ENCODE results near the gene TACSTD2.

DNA sequence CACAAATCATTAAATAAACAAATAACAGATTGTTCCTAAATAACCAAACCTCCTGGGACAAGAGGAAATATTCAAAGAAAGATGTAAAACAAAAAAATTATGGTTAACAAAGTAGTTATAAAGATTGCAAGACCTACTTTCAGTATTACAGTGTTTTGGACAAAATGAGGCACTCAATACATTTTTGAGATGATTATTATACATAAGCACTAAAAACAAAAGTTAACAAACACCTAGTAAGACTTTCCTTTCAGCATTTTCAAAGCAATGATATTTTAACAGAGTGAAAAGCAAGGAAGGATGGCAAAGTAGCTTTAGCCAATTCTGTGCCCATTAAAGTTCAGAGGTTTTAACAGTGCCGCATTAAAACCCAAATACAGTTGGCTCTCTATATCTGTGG is 47.8 kb downstream of the TACSTD2 start:
- TF ChIP-seq TAF1 (IDR thresholded peaks at IDR 0.05; ENCODE audit: low read depth) (no peak), SMC3 (conservative IDR thresholded peaks at IDR 0.05; ENCODE audit: poor library complexity) (no peak), POLR2AphosphoS5 (IDR thresholded peaks at IDR 0.05) (no peak), EP300 (conservative IDR thresholded peaks at IDR 0.05; ENCODE audit: poor library complexity, severe bottlenecking) (no peak), RAD21 (conservative IDR thresholded peaks at IDR 0.05) (no peak), EZH2 (IDR thresholded peaks at IDR 0.05; ENCODE audit: borderline replicate concordance, insufficient read depth, low read length, poor library complexity, severe bottlenecking) (no peak), MXI1 (conservative IDR thresholded peaks at IDR 0.05; ENCODE audit: poor library complexity, severe bottlenecking) (no peak)
- TF ChIP-seq, protein P1, sequence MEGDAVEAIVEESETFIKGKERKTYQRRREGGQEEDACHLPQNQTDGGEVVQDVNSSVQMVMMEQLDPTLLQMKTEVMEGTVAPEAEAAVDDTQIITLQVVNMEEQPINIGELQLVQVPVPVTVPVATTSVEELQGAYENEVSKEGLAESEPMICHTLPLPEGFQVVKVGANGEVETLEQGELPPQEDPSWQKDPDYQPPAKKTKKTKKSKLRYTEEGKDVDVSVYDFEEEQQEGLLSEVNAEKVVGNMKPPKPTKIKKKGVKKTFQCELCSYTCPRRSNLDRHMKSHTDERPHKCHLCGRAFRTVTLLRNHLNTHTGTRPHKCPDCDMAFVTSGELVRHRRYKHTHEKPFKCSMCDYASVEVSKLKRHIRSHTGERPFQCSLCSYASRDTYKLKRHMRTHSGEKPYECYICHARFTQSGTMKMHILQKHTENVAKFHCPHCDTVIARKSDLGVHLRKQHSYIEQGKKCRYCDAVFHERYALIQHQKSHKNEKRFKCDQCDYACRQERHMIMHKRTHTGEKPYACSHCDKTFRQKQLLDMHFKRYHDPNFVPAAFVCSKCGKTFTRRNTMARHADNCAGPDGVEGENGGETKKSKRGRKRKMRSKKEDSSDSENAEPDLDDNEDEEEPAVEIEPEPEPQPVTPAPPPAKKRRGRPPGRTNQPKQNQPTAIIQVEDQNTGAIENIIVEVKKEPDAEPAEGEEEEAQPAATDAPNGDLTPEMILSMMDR (IDR thresholded peaks at IDR 0.05; ENCODE audit: poor library complexity, severe bottlenecking): no peak
- TF ChIP-seq, protein P2, sequence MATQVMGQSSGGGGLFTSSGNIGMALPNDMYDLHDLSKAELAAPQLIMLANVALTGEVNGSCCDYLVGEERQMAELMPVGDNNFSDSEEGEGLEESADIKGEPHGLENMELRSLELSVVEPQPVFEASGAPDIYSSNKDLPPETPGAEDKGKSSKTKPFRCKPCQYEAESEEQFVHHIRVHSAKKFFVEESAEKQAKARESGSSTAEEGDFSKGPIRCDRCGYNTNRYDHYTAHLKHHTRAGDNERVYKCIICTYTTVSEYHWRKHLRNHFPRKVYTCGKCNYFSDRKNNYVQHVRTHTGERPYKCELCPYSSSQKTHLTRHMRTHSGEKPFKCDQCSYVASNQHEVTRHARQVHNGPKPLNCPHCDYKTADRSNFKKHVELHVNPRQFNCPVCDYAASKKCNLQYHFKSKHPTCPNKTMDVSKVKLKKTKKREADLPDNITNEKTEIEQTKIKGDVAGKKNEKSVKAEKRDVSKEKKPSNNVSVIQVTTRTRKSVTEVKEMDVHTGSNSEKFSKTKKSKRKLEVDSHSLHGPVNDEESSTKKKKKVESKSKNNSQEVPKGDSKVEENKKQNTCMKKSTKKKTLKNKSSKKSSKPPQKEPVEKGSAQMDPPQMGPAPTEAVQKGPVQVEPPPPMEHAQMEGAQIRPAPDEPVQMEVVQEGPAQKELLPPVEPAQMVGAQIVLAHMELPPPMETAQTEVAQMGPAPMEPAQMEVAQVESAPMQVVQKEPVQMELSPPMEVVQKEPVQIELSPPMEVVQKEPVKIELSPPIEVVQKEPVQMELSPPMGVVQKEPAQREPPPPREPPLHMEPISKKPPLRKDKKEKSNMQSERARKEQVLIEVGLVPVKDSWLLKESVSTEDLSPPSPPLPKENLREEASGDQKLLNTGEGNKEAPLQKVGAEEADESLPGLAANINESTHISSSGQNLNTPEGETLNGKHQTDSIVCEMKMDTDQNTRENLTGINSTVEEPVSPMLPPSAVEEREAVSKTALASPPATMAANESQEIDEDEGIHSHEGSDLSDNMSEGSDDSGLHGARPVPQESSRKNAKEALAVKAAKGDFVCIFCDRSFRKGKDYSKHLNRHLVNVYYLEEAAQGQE (IDR thresholded peaks at IDR 0.05; ENCODE audit: borderline replicate concordance): no peak
